HG03457 (cell line): ENCODE data around the gene SHD.
"Not testable (repeated sequence)": the region's sequence is repeated elsewhere in the genome, so short reads cannot be mapped to it uniquely, and the experiment has no call there.

Experiments
- ATAC-seq: cut with Tn5 transposase; IDR thresholded peaks from one replicate; pipeline ENCODE4 v1.9.1; 2021; ENCODE audit warnings: moderate number of reproducible peaks; ENCODE audit not compliant: unreplicated experiment

Gene SHD

DNA sequence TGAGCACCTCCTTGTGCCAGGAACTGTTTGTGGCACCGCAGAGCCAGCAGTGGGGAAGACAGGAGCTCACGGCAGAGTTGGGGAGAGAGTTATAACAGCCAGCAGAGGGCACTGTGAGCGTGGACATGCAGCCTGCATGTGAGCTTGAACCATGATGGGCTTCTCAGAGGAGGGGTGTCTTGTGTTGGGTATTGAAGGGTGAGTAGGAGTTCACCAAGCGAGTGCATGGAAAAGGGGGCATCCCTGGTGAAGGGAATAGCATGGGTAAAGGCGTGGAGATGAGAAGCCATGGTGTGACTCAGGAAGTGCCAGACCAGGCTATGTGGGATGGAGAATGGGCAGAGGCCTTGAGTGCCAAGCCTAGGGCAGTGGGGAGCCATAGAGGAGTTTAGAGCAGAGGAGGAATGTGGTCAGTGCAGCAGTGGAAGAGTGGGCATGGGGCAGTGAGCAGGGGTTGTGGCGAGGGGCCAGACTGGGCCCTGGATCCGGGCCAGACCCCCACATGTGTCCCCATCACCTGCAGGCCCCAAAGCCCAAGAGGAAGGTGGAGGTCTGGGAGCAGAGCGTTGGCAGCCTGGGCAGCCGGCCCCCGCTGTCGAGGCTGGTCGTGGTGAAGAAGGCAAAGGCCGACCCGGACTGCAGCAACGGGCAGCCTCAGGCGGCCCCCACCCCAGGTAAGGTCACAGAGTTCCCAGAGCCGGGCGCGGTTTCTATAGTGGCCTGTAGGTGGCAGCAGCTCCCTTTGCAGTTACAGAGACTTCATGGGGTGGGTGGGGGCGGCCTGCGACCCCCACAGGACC lies 11.8 kb upstream of the SHD start:
- no peak for ATAC-seq

DNA sequence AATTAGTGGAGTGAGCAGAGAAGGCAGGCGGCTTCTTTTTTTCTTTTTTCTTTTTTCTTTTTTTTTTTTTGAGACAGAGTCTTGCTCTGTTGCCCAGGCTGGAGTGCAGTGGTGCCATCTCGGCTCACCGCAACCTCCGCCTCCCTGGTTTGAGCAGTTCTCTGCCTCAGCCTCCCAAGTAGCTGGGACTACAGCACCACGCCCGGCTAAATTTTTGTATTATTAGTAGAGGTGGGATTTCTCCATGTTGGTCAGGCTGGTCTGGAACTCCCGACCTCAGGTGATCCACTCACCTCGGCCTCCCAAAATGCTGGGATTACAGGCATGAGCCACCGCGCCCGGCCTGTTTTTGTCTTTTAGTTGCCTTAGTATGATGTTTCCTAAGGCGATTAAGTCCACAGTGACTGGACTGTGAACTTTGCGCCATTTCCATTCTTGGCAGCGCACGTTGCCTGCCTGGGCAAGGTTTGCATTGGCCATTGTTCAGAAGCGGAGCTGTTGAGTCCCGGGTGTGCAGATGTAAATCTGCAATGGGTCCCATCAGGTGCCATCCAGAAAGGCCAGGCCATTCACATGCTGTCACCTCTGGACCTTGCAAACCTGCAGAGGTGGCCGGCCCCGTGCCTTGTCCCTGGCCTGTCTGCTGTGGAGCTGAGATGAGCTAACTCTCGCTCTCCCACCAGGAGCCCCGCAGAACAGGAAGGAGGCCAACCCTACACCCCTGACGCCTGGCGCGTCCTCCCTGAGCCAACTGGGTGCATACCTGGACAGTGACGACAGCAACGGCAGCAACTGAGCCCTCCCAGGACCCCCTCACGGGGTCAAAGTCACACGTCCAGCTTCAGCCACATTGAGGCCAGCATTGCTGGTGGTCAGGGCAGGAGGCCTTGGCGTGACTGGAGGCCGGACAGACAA lies 10.9 kb upstream of the SHD start:
- no peak for ATAC-seq

DNA sequence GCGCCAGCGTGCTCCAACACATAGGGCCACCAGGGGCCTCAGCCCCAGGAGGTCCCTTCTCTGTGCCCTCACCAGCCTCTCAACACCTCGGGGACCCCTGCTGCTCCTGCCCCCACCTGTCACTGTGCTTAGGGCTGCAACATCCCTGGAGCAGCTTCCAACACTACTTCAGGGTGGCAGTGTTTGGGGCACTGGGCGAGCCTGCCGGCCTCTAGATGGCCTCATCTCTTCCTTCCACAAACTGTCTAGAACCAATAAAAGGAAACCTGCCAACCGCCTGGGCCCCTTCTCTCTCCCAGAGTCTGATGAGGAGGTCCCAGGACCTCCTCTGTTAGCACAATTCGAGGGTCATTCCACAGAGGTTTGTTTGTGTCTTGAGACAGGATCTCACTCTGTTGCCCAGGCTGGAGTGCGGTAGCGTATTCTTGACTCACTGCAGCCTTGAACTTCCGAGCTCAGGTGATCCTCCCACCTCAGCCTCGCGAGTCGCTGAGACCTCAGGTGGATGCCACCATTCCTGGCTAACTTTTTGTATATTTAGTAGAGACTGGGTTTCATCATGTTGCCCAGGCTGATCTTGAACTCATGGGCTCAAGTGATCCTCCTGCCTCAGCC lies 10.1 kb upstream of the SHD start:
- no peak for ATAC-seq

DNA sequence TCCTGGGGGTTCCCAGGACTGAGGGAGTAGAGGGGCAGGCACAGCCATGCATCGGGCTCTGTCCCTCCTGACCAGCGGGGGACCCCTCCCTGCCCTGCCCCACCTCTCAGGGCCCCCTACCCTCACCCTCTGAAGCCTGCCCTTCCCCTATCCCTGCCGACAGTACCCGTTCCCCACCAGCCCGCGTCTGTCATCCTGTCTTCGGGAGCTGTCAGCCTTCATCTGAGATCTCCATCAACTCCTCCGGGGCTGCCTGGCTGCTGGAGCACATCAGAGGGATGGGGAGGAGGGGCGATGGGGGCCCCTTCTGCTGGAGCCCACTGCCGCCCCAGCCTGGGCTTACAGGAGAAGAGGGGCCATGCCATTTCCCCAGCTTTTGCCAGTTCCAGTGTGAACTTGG lies 6.2 kb upstream of the SHD start:
- ATAC-seq: no peak

DNA sequence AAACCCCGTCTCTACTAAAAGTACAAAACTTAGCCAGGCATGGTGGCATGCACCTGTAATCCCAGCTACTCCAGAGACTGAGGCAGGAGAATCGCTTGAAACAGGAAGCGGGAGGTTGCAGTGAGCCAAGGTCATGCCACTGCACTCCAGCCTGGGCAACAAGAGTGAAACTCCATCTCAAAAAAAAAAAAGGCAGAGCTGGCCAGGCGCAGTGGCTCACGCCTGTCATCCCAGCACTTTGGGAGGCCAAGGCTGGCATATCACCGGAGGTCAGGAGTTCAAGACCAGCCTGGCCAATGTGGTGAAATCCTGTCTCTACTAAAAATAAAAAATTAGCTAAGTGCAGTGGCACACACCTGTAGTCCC lies 4.8 kb upstream of the SHD start:
- ATAC-seq: not testable (repeated sequence)

DNA sequence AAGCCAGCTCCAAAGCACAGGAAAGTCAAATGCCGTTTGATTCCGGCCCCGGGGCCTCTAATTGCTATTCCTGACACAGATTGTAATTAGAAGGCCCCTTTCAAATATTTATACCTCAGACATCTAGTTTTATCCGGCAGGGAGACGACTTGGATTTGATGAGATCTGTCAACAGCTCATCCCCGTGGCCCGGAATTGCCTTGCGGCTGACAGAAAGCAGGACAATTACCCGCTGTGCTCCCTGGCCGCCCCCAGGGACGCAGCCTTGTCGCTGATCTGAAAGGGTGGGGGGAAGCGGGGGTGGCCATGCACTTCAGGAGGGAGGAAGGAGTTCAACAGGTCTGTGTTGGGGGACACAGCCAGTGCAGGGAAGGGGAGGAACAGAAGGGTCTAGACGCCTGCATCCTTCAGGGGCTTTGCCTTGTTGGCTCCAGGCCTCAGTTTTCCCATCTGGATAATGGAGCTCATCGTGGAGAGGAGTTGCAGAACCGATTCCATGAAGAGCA lies 1.8 kb upstream of the SHD start:
- no peak for ATAC-seq

DNA sequence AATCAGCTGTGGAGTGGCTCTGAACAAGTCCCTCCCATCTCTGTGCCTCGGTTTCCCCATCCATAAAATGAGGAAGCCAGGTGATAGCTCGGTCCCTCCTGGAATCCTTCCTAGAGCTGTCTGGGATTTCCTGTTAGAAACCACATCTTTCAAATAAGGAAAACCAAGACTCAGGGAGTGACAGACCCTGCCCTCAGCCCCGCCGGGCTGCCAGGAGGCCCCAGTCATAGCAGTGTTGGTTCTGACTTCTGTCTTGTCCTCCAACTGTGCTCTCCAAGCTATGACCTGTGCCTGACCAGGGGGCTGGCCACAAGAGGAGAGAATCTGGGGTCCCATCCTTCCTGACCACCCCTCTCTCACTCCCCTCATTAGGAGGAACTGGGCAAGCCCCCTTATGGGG lies 1.1 kb upstream of the SHD start:
- ATAC-seq: no peak

DNA sequence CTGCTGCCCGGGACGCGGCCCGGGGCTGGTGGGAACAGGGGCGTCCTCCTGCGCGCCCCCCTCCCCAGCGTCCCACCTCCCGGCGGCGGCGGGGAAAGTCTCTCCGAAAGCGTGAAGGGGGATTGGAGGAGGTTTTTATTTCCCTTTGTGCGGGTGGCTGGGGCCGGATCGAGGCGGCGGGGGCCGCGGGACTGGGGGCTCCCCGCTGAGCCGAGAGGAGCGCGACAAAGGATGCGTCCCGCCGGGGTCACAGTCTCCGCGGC lies 132 bp downstream of the SHD start:
- ATAC-seq: no peak

DNA sequence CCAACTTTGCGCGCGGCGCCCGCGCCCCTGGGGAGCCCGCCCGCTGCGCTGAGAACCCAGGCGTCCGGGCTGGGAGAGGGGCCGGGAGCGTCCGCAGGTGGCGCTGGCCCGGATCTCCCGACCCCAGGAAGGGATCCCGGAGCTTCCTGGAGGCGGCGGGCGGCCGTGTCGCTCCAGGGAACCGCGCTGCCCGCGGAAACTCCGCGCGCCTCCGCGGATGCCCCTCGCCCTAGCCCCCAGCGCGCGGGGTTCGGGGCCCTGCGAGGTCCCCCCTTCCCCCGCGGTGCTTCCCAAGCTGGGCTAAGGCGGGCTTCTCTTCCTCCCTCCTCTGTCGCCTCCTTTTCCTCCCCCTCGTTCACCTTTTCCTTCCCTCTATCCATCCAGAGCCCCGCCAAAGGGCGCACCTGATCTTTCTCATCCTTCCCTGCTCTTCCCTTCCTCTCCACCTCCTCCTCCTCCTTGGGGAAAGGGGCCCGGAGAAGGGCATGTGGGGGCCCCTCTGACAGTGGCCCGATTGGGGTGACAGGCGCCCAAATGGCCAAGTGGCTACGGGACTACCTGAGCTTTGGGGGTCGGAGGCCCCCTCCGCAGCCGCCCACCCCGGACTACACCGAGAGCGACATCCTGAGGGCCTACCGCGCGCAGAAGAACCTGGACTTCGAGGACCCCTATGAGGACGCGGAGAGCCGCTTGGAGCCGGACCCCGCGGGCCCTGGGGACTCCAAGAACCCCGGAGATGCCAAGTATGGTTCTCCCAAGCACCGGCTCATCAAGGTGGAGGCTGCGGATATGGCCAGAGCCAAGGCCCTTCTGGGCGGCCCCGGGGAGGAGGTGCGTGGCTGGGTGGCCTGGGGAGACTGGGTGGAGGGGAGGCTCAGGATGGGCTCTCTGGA lies 710 bp downstream of the SHD start:
- no peak for ATAC-seq

DNA sequence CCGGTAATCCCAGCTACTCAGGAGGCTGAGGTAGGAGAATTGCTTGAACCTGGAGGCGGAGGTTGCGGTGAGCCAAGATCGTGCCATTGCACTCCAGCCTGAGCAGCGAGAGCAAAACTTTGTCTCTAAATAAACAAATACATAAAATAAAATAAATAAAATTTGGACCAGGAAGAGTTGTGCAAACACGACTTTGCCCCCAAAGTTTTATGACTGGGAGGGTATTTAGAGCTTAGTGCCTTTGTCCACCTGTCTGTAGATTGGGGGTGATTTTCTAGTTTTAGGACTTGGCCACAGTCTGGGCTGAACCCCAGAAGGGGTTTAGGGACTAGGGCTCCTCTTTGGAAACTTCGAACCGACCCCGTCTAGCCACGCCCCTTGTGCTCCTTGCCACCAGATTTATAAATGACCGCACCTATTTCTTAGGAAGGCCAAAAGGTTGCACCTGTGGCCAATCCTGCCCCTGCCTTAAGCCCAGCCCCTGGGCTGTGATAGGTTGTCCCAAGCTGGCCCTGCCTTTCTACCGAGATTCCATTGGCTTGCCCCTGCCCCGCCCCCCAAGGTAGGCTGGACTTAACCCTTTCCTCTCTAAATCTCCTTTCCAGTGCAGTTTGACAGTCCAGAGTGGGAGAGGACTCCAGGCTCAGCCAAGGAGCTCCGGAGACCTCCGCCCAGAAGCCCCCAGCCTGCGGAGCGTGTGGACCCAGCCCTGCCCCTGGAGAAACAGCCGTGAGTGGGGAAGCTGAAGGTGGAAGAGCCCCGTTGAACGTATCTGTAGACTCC lies 5.3 kb downstream of the SHD start:
- ATAC-seq: no peak

DNA sequence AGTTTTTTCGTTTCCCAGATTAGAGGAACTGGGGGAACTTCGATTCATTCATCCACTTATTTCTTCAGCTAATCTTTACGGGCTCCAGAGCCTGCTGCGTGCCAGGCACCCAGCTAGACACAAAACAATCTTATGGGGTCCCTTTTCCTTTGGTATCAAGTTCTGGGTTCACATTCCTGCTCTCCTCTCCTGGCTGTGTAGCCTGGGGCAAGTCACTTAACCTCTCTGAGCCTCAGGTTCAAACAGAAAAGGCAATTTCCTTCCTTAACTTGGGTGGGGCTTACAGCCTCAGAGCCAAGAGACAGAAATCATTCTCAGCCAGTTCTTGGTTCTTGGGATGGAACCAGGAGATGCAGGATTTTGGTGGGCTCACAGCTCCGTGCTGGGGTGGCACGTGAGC lies 5.9 kb downstream of the SHD start:
- ATAC-seq: no peak

DNA sequence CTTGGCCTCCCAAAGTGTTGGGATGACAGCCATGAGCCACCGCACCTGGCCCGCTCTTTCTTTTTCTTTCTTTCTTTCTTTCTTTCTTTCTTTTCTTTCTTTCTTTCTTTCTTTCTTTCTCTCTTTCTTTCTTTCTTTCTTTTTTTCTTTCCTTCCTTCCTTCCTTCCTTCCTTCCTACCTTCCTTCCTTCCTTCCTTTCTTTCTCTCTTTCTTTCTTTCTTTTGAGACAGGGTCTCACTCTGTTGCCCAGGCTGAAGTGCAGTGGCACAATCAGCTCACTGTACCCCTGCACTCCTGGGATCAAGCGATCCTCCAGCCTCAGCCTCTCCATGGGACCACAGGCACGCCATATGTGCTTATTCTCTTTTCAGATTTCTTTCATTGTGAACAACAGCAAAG lies 7.1 kb downstream of the SHD start:
- not testable (repeated sequence) for ATAC-seq

DNA sequence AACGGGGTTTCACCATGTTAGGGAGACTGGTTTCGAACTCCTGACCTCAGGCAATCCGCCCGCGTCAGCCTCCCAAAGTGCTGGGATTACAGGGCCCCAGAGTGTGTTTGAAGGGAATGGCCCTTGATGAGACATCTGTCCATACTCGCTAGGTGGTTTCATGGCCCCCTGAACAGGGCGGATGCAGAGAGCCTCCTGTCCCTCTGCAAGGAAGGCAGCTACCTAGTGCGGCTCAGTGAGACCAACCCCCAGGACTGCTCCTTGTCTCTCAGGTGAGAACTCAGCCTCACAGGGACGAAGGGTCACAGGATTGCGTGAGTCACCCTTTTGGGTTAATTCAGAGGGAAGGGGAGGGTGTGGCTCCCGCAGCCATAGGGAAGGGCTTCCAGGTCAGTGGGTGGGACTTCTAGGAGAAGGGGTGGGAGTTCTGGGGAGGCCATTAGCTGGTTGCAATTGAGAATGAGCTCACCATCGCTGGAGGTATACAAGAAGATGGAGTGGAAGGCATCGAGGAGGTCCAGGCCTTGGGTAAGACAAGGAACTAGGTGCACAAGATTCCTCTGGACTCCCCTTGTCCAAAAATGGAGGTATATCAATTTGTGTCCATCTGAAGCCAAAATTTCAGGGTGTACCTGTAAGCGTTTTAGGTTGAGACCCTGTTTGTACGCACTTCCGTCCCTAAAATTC lies 9.2 kb downstream of the SHD start:
- ATAC-seq: no peak

DNA sequence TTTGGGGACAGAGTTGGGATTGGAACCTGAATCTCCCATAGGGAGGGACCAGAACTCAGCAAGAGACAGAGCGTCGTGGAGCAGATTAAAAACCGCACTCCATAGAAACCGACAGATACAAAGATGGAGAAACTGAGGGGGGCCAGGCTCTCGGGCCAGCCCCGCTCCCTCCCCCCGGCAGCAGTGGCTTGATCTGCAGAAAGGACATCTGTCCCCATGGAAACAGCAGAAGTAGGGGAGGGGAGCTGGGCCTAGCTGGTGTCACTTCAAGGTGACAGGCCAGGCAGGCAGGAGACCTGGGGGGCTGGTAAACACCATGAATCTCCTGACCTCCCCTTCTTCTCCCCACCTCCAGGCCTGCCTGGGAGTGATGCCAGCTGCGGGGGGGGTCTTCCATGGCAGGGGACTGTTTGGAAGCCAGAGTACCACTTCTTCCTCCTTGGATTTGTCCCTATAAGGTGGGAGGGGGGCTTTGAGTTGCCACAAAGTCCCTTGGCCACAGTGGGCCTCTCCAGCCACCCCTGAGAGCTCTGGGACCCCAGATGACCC lies 12.2 kb downstream of the SHD start:
- ATAC-seq: no peak

DNA sequence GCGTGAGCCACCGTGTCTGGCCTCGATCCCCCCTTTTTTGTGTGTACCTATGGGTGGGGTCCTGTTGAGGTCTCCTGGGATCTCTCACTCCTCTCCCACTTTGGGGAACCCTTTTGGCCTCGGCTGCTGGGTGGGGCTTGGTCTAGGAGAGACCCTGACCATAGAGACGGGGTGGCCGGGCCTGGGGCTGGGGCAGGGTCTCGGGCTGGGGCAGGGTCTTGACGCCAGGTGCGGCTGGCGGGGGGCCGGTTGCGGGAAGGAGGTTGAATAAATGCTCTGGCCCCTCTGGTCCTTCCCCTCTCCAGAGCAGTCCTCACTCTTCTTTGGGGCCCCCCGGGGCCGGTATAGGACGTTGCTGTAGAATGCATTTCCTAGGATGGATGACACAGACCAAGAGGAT lies 13.4 kb downstream of the SHD start:
- ATAC-seq: no peak

DNA sequence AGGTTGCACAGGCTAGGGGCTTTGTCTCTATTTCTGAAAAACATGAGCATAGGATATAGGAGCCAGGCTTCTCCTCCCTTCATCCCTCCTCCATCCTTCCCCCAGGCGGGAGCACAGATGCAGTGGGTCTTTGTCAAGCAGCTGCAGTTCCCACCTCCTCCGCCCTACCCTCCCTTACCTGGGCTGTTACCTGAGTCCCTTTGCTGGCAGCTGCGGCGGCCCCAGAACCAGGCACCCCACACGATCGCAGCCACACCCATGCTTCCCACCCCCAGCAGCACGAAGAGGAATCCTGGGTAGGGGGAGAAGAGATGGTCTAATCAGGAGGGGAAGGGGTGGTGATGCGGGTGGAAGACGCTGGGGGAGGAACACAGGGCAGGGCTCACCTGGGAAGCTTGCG lies 15.3 kb downstream of the SHD start:
- no peak for ATAC-seq

DNA sequence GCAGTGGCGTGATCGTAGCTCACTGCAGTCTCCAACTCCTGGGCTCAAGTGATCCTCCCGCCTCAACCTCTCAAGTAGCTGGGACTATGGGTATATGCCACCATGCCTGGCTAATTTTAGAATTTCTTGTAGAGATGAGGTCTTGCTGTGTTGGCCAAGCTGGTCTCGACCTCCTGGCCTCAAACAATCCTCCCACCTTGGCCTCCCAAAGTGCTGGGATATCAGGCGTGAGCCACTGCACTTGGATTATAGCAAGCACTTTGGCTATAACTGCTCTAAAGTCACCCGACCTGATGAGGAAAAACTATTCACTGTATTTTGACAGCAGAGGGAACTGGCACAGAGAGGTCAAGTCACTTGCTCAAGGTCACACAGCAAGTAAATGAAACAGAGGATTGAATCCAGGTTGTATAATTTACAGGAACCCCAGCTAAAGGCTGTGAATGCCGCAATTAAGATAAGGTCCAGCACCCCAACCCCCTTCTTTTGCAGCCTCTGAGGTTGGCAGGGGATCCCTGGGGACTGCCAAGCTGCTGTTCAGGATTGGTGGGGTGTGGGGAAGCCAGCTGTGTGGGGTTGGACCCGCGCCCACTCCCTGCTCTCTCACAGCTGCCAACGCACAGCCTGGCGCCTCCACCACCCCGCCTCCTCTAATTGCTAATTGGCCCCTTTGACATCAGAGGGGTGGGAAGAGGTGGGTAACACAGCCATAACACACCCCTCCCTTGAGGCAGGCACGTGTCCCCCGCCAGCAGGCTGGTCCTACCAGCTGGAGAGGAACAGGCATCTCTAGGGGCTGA lies 17.1 kb downstream of the SHD start:
- no peak for ATAC-seq
